ENCODE measurements around the gene CATSPERD.
"Not testable (repeated sequence)": the region's sequence is repeated elsewhere in the genome, so short reads cannot be mapped to it uniquely, and the experiment has no call there.

CATSPERD gene

GRCh38 chr19:5684694-5685430 lies 35.6 kb upstream of the CATSPERD start:
- DNase-seq (ENCODE audit: low spot score): no peak

- no peak for DNase-seq (ENCODE audit: low spot score)
These were observed 34.2 kb upstream of the CATSPERD start for GRCh38 chr19:5686326-5686646.

- DNase-seq (ENCODE audit: low spot score): peak; percentile 97
These were observed 33.6 kb upstream of the CATSPERD start for GRCh38 chr19:5686647-5687359.

GRCh38 chr19:5687360-5688198 lies 32.9 kb upstream of the CATSPERD start:
- DNase-seq (ENCODE audit: low spot score): no peak

- not testable (repeated sequence) for DNase-seq (ENCODE audit: low spot score)
These were observed 32.1 kb upstream of the CATSPERD start for GRCh38 chr19:5688262-5688881.

GRCh38 chr19:5690125-5690954 lies 30.1 kb upstream of the CATSPERD start, which contains the start of gene RPL36:
Gene RPL36, plus strand, starts transcription at chr19:5690295. Its CDS starts 213 bp downstream, at chr19:5690508.
- DNase-seq (ENCODE audit: low spot score): peak; percentile 98

- DNase-seq (ENCODE audit: low spot score): peak; percentile 25
These were observed 29.2 kb upstream of the CATSPERD start for GRCh38 chr19:5690955-5691821.

GRCh38 chr19:5691822-5692722 lies 28.4 kb upstream of the CATSPERD start:
- no peak for DNase-seq (ENCODE audit: low spot score)

GRCh38 chr19:5692723-5693194 lies 27.7 kb upstream of the CATSPERD start:
- no peak for DNase-seq (ENCODE audit: low spot score)

GRCh38 chr19:5693195-5694166 lies 27.0 kb upstream of the CATSPERD start:
- no peak for DNase-seq (ENCODE audit: low spot score)

GRCh38 chr19:5694167-5694955 lies 26.1 kb upstream of the CATSPERD start:
- DNase-seq (ENCODE audit: low spot score): no peak

- no peak for DNase-seq (ENCODE audit: low spot score)
These were observed 25.3 kb upstream of the CATSPERD start for GRCh38 chr19:5694956-5695648.

GRCh38 chr19:5695649-5696195 lies 24.7 kb upstream of the CATSPERD start:
- DNase-seq (ENCODE audit: low spot score): no peak

GRCh38 chr19:5696196-5697021 lies 24.0 kb upstream of the CATSPERD start:
- no peak for DNase-seq (ENCODE audit: low spot score)
